OCI-LY7 (cell line): ENCODE data around the gene ANKRD27. TPM values are rescaled to one million over a fixed set of nuclear protein-coding genes. Genes with fewer than 3 reads are reported as not detected.

Experiments used
- BruUV-seq: library from RNA; stranded (reverse); fragments of 400-500 nt; replicated peaks from 2 replicates; lab custom pipeline; 2021; lab: Mats Ljungman, UMichigan
- CTCF ChIA-PET: fragments of 300-600 bp; sonication (Branson Sonifier 250); formaldehyde crosslinking; loops from one replicate; lab custom pipeline; 2022; ENCODE audit warnings: antibody characterized with exemption; ENCODE audit not compliant: unreplicated experiment; lab: Charles Lee
- POLR2A ChIA-PET: fragments of 300-600 bp; sonication (Branson Sonifier 250); formaldehyde crosslinking; loops from one replicate; lab custom pipeline; 2022; ENCODE audit warnings: antibody characterized with exemption; lab: Charles Lee
- DNase-seq: peaks from one replicate; pipeline ENCODE4 v3.0.0-alpha.2; 2015; ENCODE audit warnings: low spot score
- H2AFZ ChIP-seq: fragments of 200-600 bp; sonication (generic), shearing (Covaris generic); 2 replicates; pipeline ENCODE4 v1.6.1; 2014; ENCODE audit warnings: mild to moderate bottlenecking, antibody characterized with exemption, low read length, moderate library complexity
- H3K27ac ChIP-seq: fragments of 200-600 bp; sonication (generic); 2 replicates; pipeline ENCODE4 v1.5.1; 2014; ENCODE audit warnings: mixed run types, low read depth, mild to moderate bottlenecking, moderate library complexity, low read length, inconsistent platforms; ENCODE audit not compliant: poor library complexity, severe bottlenecking
- H3K36me3 ChIP-seq: fragments of 200-600 bp; sonication (generic); 2 replicates; pipeline ENCODE4 v1.6.1; 2014; ENCODE audit warnings: mild to moderate bottlenecking, antibody characterized with exemption, low read length, moderate library complexity, mixed read lengths; ENCODE audit not compliant: insufficient read depth
- H3K4me1 ChIP-seq: fragments of 200-600 bp; sonication (generic); 2 replicates; pipeline ENCODE4 v1.5.1; 2014; ENCODE audit warnings: mild to moderate bottlenecking, low read length; ENCODE audit not compliant: insufficient read depth, poor library complexity, severe bottlenecking
- H3K4me2 ChIP-seq: fragments of 200-600 bp; sonication (generic); 2 replicates; pipeline ENCODE4 v1.6.1; 2014; ENCODE audit warnings: mild to moderate bottlenecking, low read length
- H3K4me3 ChIP-seq: fragments of 200-600 bp; sonication (generic); 2 replicates; pipeline ENCODE4 v1.5.1; 2014; ENCODE audit warnings: mild to moderate bottlenecking, low read depth, low read length; ENCODE audit not compliant: poor library complexity, severe bottlenecking
- H3K79me2 ChIP-seq: fragments of 200-600 bp; sonication (generic); 2 replicates; pipeline ENCODE4 v1.6.1; 2016; ENCODE audit warnings: low read depth, mild to moderate bottlenecking, low read length, moderate library complexity, mixed read lengths; ENCODE audit not compliant: insufficient read depth
- H3K9me2 ChIP-seq: fragments of 200-600 bp; sonication (generic); 2 replicates; pipeline ENCODE4 v1.6.1; 2016; ENCODE audit warnings: mild to moderate bottlenecking, low read length, mixed read lengths; ENCODE audit not compliant: insufficient read depth
- H3K9me3 ChIP-seq: fragments of 200-600 bp; sonication (generic); 2 replicates; pipeline ENCODE4 v1.6.1; 2014; ENCODE audit warnings: mild to moderate bottlenecking, mixed run types, low read length, mixed read lengths
- H4K20me1 ChIP-seq: fragments of 200-600 bp; sonication (generic); 2 replicates; pipeline ENCODE4 v1.6.1; 2014; ENCODE audit warnings: mild to moderate bottlenecking, antibody characterized with exemption, low read length, moderate library complexity, mixed read lengths; ENCODE audit not compliant: insufficient read depth
- EZH2phosphoT487 ChIP-seq: fragments of 200-600 bp; sonication (generic); IDR thresholded peaks from 2 replicates; pipeline ENCODE4 v1.6.1; 2018; ENCODE audit warnings: low read depth, borderline replicate concordance, mild to moderate bottlenecking, mixed run types, antibody characterized with exemption, low read length, moderate library complexity, mixed read lengths
- intact Hi-C: fragments of 100-400 bp; cut with micrococcal nuclease; formaldehyde crosslinking; loops from one replicate; pipeline ENCODE4 v1.10.0; 2022; ENCODE audit not compliant: unreplicated experiment
- total RNA-seq, 2 experiments: library from RNA; depleted of rRNA in 1 of 2; stranded (reverse); fragments of >200 nt in 1 of 2; shearing (Covaris generic) in 1 of 2; gene quantifications; 2 replicates each; pipeline ENCODE4 v1.2.3, GENCODE V29; 2014 to 2022
- TF ChIP-seq, protein P1 (sequence below): fragments of 200-600 bp; sonication (generic); conservative IDR thresholded peaks from 2 replicates; pipeline ENCODE4 v1.5.1; 2014; ENCODE audit warnings: mild to moderate bottlenecking, antibody characterized with exemption, low read length, moderate library complexity, mixed read lengths

Gene ANKRD27
- total RNA-seq, 2 experiments from 2014 or later = 43.0 to 58.5 TPM

DNA sequence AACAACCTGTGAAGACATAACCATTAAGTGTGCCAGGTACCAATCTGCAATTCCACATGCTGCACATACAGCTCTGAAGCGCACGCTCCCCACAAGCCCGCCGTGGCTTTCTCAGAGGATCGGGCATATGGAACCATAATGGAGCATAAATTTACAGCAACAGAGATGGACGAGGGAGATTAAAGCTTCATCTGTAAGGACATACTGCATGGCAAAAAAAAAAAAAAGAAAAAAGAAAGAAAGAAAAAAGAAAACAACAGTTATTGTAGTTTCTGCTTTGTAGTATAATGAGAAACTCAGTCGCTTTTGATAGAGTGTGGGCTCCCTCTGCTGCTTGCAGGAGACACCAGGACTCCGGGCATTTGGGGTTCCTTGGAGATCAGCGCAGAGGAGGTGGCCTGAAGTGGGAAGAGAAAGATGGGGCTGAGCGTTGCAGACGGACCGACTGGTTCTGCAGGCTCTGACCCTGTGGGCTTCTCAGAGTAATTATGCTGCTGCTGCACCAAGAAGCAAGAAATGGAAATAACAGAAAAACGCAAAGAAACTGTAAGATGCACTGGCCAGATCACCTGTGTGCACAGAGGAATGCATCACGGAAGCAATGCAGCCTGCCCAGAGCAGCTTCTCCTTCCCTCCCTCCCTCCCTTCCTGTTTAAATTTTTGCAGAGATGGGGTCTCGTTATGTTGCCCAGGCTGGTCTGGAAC is 104.7 kb downstream of the ANKRD27 start:
- no peaks in the 10 kb centered on the region for H3K9me3 ChIP-seq
- H3K4me1 ChIP-seq = no peaks in the 10 kb centered on the region
- CTCF ChIA-PET = no interaction called here
- no peaks in the 10 kb centered on the region for H3K36me3 ChIP-seq
- no peak overlapping the region for H3K4me2 ChIP-seq
- DNase-seq = peak; percentile 42
- no peaks in the 10 kb centered on the region for H3K79me2 ChIP-seq
- H3K9me2 ChIP-seq = no peaks in the 10 kb centered on the region
- POLR2A ChIA-PET = interaction anchor here (0.7 kb wide), 1 partner anchor 85 kb away, joined by 5 read pairs; no protein-coding TSS in a partner anchor
- H4K20me1 ChIP-seq = no peaks in the 10 kb centered on the region
- no TSS peak for BruUV-seq
- TF ChIP-seq EZH2phosphoT487 = no peak
- TF ChIP-seq, protein P1, sequence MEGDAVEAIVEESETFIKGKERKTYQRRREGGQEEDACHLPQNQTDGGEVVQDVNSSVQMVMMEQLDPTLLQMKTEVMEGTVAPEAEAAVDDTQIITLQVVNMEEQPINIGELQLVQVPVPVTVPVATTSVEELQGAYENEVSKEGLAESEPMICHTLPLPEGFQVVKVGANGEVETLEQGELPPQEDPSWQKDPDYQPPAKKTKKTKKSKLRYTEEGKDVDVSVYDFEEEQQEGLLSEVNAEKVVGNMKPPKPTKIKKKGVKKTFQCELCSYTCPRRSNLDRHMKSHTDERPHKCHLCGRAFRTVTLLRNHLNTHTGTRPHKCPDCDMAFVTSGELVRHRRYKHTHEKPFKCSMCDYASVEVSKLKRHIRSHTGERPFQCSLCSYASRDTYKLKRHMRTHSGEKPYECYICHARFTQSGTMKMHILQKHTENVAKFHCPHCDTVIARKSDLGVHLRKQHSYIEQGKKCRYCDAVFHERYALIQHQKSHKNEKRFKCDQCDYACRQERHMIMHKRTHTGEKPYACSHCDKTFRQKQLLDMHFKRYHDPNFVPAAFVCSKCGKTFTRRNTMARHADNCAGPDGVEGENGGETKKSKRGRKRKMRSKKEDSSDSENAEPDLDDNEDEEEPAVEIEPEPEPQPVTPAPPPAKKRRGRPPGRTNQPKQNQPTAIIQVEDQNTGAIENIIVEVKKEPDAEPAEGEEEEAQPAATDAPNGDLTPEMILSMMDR = peak; percentile 74
- no peak overlapping the region for H3K27ac ChIP-seq
- H2AFZ ChIP-seq = no peak overlapping the region
- H3K4me3 ChIP-seq = no peak overlapping the region
- intact Hi-C loops = loop anchor here (5.0 kb wide), 1 partner anchor 233 kb away; no protein-coding TSS in a partner anchor

DNA sequence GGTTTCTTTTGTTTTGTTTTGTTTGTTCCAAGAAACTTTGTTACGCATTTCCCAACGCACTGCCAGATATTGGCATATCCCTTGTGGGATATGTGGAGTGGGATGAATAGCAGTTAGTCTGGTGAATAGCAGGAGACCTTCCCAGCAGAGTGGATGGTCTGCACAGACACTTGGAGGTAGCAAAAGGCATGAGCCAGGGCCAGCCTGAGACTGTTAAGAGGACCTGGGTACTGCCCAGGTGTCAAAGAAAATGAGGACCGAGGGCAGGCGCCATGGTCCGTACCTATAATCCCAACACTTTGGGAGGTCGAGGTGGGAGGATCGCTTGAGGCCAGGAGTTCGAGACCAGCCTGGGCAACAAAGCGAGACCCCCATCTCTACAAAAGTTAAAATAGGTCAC is 107.5 kb downstream of the ANKRD27 start:
- CTCF ChIA-PET = no interaction called here
- no peak overlapping the region for H2AFZ ChIP-seq
- H3K36me3 ChIP-seq = no peaks in the 10 kb centered on the region
- intact Hi-C loops = no loop called here
- no peak overlapping the region for H3K27ac ChIP-seq
- H3K4me2 ChIP-seq = no peak overlapping the region
- no peaks in the 10 kb centered on the region for H3K9me3 ChIP-seq
- POLR2A ChIA-PET = no interaction called here
- no peaks in the 10 kb centered on the region for H3K9me2 ChIP-seq
- no TSS peak for BruUV-seq
- H4K20me1 ChIP-seq = no peaks in the 10 kb centered on the region
- no peaks in the 10 kb centered on the region for H3K79me2 ChIP-seq
- TF ChIP-seq EZH2phosphoT487 = no peak
- TF ChIP-seq, protein P1 = no peak
- DNase-seq = no peak
- H3K4me3 ChIP-seq = no peak overlapping the region
- no peaks in the 10 kb centered on the region for H3K4me1 ChIP-seq

DNA sequence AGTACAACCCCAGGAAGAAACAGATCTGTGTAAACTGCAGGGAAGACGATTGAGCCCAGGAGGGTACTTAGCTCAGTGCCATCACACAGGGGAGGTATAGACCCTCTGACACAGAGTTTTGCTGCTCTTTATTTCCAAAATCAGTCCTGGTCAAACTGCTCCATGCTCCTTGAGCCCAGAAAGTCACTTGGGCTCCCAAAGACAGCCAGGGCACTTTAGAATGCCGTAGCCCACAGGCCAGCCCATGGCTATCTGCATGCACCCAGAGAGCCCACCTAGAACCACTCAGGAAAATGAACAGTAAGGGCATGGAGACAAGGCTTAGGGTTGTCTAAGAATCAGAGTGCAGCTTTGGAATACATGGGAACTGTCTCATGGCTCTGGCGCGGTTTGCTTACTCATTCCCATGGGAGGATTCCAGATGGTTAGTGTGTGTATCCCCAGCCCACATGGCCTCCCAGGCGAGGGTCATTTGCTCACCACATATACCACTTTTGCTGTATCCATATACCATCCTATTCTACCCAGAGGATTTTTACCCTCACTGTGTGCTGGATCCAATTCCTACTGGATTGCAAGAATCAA is 108.6 kb downstream of the ANKRD27 start:
- Histone ChIP-seq H3K36me3 (no peaks in the 10 kb centered on the region), H3K9me3 (no peaks in the 10 kb centered on the region), H3K4me2 (no peak overlapping the region), H3K4me3 (no peak overlapping the region), H3K9me2 (no peaks in the 10 kb centered on the region), H4K20me1 (no peaks in the 10 kb centered on the region), H3K79me2 (no peaks in the 10 kb centered on the region), H3K27ac (no peak overlapping the region), H2AFZ (no peak overlapping the region), H3K4me1 (no peaks in the 10 kb centered on the region)
- intact Hi-C loops = no loop called here
- no TSS peak for BruUV-seq
- TF ChIP-seq, protein P1 = no peak
- no peak for TF ChIP-seq EZH2phosphoT487
- ChIA-PET CTCF (no interaction called here), POLR2A (interaction anchor here (0.6 kb wide), 1 partner anchor 70 kb away, joined by 5 read pairs; no protein-coding TSS in a partner anchor)
- DNase-seq = no peak
